Measurements from ENCODE around the gene CEACAM21. TPM values are rescaled to one million over a fixed set of nuclear protein-coding genes. Genes with fewer than 3 reads are reported as not detected.
"Not testable (repeated sequence)": the region's sequence is repeated elsewhere in the genome, so short reads cannot be mapped to it uniquely, and the experiment has no call there.

The CEACAM21 gene
- total RNA-seq, 2 experiments from 2014 or later = 54.6 to 57.1 TPM

DNA sequence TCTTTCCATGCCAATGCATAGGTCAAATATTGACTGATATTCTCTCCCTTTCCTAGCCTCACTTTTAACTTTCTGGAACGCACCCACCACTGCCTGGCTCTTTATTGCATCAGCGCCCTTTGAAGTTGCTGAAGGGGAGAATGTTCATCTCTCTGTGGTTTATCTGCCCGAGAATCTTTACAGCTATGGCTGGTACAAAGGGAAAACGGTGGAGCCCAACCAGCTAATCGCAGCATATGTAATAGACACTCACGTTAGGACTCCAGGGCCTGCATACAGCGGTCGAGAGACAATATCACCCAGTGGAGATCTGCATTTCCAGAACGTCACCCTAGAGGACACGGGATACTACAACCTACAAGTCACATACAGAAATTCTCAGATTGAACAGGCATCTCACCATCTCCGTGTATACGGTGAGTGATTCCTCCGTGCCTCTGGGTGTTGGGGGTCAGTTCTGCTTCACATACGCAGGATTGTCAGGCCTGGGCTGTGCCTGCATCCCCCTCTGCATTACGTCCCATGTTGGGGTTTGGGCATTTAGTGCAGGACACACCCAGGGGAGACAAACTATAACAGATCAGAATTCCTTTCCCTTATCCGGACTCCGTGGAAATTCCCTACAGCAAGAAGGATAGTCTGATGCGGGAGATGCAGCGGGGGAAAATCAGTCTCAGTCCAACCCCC is 1.3 kb downstream of the CEACAM21 start:
- H3K27me3 Mint-ChIP-seq = no peaks in the 10 kb centered on the region
- H3K4me1 Mint-ChIP-seq = peaks cover 20% of the 10 kb centered on the region
- peaks cover 41% of the 10 kb centered on the region for H3K36me3 Mint-ChIP-seq
- peaks cover 8% of the 10 kb centered on the region for H3K9me3 Mint-ChIP-seq (ENCODE audit: low read depth)
- H3K27ac Mint-ChIP-seq = peak overlapping the region; percentile 5
- H3K4me3 Mint-ChIP-seq = no peak overlapping the region
- no peak for ATAC-seq
- CTCF ChIA-PET = interaction anchor here (1.1 to 4.9 kb wide), 5 partner anchors 13 to 23 kb away, joined by 3 to 28 read pairs (median 3); no protein-coding TSS in a partner anchor
- DNase-seq = peak; percentile 32

DNA sequence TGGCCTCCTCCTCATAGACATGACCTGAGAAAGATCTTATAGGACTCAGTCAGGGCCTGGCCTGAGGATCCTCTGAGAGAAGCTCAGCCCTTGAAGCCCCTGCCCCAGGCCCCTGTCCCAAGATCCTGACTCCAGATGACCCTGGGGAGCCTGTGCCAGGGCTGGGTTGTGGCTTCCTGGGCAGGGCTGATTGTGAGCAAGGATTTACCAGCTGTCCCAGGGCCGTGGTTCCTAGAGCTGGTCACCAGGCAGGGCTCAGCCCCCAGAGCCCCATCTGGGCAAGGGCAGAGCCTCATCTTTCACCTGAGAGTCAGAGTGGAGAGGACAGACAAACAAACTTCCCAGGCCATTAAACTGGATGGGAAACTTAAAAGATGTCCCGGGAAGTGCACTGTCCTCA is 1.9 kb downstream of the CEACAM21 start:
- CTCF ChIA-PET = interaction anchor here (1.0 to 4.9 kb wide), 5 partner anchors 14 to 49 kb away, joined by 3 to 28 read pairs (median 3); no protein-coding TSS in a partner anchor
- ATAC-seq = no peak
- H3K4me1 Mint-ChIP-seq = peaks cover 20% of the 10 kb centered on the region
- peak; percentile 21 for DNase-seq
- peaks cover 9% of the 10 kb centered on the region for H3K9me3 Mint-ChIP-seq (ENCODE audit: low read depth)
- no peak overlapping the region for H3K4me3 Mint-ChIP-seq
- peaks cover 46% of the 10 kb centered on the region for H3K36me3 Mint-ChIP-seq
- no peak overlapping the region for H3K27ac Mint-ChIP-seq
- no peaks in the 10 kb centered on the region for H3K27me3 Mint-ChIP-seq

DNA sequence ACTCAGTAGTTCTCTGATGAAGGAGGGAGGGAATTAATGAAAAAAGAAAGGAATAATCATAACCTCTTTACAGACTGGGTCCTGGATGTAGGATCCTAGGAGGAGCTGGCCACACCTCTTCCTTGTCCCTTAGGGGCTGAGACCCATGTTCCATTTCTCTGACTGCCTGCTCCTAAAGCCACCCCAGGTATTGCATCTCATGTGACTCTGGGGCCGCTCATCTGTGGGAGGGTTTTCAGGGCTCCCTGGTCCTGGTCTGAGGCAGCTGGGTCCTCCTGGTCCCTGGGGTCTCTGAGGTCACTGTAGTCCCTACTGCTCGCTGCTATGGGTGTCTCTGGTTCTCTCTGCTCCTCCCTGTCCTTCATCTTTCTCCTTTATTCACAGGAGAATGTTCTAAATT is 2.9 kb downstream of the CEACAM21 start:
- CTCF ChIA-PET = interaction anchor here (1.0 to 4.9 kb wide), 4 partner anchors 17 to 228 kb away, joined by 3 to 28 read pairs (median 4); no protein-coding TSS in a partner anchor
- Mint-ChIP-seq H3K36me3 (peaks cover 54% of the 10 kb centered on the region), H3K4me3 (no peak overlapping the region), H3K27me3 (no peaks in the 10 kb centered on the region), H3K9me3 (ENCODE audit: low read depth) (peaks cover 14% of the 10 kb centered on the region), H3K4me1 (peaks cover 20% of the 10 kb centered on the region), H3K27ac (no peak overlapping the region)
- DNase-seq (peak; percentile 22), ATAC-seq (no peak)

DNA sequence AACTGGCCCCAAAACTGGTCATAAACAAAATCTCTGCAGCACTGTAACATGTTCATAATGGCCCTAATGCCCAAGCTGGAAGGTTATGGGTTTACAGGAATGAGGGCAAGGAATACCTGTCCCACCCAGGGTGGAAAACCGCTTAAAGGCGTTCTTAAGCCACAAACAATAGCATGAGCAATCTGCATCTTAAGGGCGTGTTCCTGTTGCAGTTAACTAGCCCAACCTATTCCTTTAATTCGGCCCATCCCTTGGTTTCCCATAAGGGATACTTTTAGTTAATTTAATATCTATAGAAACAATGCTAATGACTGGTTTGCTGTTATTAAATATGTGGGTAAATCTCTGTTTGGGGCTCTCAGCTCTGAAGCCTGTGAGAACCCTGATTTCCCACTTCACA is 5.1 kb downstream of the CEACAM21 start:
- not testable (repeated sequence) for H3K4me3 Mint-ChIP-seq, ATAC-seq, H3K27me3 Mint-ChIP-seq, H3K27ac Mint-ChIP-seq
- Mint-ChIP-seq H3K36me3 (peaks cover 54% of the 10 kb centered on the region), H3K9me3 (ENCODE audit: low read depth) (peaks cover 14% of the 10 kb centered on the region), H3K4me1 (peaks cover 11% of the 10 kb centered on the region)
- DNase-seq = peak; percentile 19
- CTCF ChIA-PET = interaction anchor here (3.5 to 4.9 kb wide), 2 partner anchors 10 to 15 kb away, joined by 12 to 28 read pairs; no protein-coding TSS in a partner anchor

DNA sequence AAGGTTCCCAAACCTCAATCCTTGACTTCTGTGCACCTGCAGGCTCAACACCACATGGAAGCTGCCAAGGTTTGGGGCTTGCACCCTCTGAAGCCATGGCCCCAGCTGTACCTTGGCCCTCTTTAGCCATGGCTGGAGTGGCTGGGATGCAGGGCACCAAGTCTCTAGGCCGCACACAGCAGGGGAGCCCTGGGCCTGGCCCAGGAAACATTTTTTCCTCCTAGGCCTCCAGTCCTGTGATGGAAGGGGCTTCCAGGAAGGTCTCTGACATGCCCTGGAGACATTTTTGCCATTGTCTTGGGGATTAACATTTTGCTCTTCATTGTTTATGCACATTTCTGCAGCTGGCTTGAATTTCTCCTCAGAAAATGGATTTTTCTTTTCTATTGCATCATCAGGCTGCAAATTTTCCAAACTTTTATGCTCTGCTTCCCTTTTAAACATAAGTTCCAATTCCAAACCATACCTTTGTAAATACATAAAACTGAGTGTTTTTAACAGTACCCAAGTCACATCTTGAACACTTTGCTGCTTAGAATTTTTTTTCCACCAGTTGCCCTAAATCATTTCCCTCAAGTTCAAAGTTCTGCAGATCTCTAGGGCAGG is 6.7 kb downstream of the CEACAM21 start:
- peaks cover 14% of the 10 kb centered on the region for H3K9me3 Mint-ChIP-seq (ENCODE audit: low read depth)
- ATAC-seq, H3K27ac Mint-ChIP-seq, H3K4me3 Mint-ChIP-seq, H3K4me1 Mint-ChIP-seq, H3K27me3 Mint-ChIP-seq: not testable (repeated sequence)
- DNase-seq = peak; percentile 23
- CTCF ChIA-PET = interaction anchor here (1.1 to 3.5 kb wide), 2 partner anchors 11 to 12 kb away, joined by 3 to 12 read pairs; no protein-coding TSS in a partner anchor
- H3K36me3 Mint-ChIP-seq = peaks cover 54% of the 10 kb centered on the region

DNA sequence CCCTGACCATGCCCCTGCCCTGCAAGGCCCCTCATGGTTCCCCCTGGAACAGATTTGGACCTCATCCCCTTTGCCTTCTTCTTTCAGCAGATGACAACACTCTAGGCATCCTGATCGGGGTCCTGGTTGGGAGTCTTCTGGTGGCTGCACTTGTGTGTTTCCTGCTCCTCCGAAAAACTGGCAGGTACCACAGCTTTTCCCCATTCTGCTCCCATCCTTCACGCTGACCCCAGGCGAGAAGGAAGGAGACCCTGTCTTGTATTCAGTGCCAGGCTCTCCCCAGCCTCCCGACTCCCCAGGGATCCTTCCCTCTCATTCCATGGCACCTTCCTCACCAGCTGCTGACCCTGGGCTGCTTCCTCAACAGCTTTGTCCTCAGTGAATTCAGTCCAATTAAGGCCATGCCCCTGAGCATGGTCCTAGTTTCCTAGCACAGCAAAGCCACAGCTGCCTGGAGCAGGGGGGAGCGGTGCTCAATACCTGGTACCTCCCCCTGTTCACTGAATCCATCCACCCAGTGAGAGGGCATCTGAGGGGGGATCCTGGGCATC is 8.4 kb downstream of the CEACAM21 start:
- CTCF ChIA-PET = interaction anchor here (1.1 kb wide), 1 partner anchor 12 kb away, joined by 3 read pairs; no protein-coding TSS in a partner anchor
- DNase-seq = peak; percentile 28
- no peaks in the 10 kb centered on the region for H3K4me1 Mint-ChIP-seq
- ATAC-seq = no peak
- peaks cover 14% of the 10 kb centered on the region for H3K9me3 Mint-ChIP-seq (ENCODE audit: low read depth)
- H3K27me3 Mint-ChIP-seq = no peaks in the 10 kb centered on the region
- no peak overlapping the region for H3K4me3 Mint-ChIP-seq
- no peak overlapping the region for H3K27ac Mint-ChIP-seq
- peaks cover 45% of the 10 kb centered on the region for H3K36me3 Mint-ChIP-seq

DNA sequence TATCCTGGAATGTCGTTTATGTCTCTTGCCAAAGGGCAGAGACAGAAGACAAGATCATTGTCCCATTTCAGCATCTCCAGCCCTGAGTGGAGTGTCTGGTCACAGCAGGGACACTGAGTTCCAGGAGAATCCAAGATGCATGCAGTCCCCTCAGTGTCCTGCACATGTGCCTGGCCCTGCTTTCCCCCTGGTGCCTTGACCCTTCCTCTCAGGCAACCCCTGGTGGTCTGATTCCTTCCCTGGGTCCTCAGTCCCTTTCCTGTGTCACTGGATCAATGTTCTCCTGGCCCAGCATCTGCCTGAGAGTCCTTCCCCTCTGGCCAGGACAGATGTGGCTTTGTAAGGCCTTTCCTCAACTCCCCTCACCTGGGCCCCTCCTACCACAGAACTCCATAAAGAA is 9.0 kb downstream of the CEACAM21 start:
- Mint-ChIP-seq H3K27me3 (no peaks in the 10 kb centered on the region), H3K36me3 (peaks cover 39% of the 10 kb centered on the region), H3K4me3 (no peak overlapping the region), H3K9me3 (ENCODE audit: low read depth) (peaks cover 14% of the 10 kb centered on the region), H3K27ac (no peak overlapping the region), H3K4me1 (no peaks in the 10 kb centered on the region)
- CTCF ChIA-PET = no interaction called here
- ATAC-seq (no peak), DNase-seq (peak; percentile 12)

DNA sequence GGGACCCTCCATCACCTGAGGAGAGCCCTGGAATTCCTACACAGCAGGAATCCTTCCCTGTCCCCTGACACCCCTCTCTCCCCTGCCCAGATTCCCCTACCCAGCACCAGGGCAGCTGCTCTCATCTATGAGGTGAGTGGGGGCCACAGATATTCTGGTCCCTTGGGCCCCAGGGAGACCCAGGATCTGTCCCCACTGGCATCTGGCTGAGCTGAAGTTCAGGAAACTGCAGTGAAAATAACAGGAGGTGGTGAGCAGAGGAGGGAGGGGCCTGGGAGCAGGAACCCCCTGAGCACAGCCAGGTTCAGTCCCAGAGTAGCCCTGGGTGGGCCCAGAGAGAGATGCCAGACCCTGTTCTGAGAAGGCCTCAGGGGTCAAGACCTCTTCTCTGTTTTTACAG is 10.1 kb downstream of the CEACAM21 start:
- DNase-seq = peak; percentile 12
- Mint-ChIP-seq H3K4me3 (no peak overlapping the region), H3K9me3 (ENCODE audit: low read depth) (peaks cover 9% of the 10 kb centered on the region), H3K27ac (no peak overlapping the region), H3K36me3 (peaks cover 28% of the 10 kb centered on the region), H3K4me1 (no peaks in the 10 kb centered on the region), H3K27me3 (peaks cover 4% of the 10 kb centered on the region)
- no peak for ATAC-seq
- CTCF ChIA-PET = interaction anchor here (0.9 to 1.4 kb wide), 3 partner anchors 11 to 137 kb away, joined by 3 to 6 read pairs (median 3); no protein-coding TSS in a partner anchor

DNA sequence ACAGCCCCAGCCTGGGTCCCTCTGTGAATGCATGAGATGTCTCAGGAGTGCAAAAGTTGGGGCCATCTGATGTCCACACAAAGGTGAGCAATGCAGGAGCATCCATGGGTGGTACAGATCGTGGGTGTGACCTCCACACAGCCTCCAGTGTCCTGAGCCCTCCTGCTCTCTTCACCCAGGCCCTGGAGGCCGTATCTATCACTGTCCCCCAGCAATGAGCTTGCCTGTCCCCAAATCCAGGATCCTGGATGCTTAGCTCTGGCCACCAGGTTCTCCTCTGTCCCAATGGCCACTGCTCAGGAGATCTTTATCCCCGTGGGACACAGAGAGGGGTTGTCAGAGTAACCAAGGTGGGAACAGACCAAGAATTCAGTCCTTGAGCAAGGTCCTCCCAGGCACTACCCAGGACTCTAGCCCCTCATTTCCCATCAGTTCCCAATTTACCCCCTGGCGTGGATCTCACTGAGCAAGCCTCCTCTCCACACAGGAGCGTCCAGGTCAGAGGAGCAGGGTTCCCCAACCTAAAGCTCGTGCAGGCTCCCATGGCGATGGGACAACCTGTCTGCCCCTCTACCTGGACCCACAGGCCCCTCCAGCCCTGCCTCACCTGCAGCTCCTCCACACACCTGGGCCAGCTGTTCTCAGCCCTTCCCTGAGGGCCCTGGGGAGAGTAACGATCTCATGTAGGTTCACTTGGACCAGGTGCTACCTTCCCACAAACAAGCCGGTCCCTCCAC is 11.3 kb downstream of the CEACAM21 start:
- CTCF ChIA-PET = interaction anchor here (0.6 to 1.4 kb wide), 3 partner anchors 10 to 383 kb away, joined by 3 to 6 read pairs (median 5); no protein-coding TSS in a partner anchor
- DNase-seq (peak; percentile 26), ATAC-seq (no peak)
- Mint-ChIP-seq H3K27me3 (peaks cover 7% of the 10 kb centered on the region), H3K9me3 (ENCODE audit: low read depth) (peaks cover 6% of the 10 kb centered on the region), H3K36me3 (peaks cover 17% of the 10 kb centered on the region), H3K27ac (no peak overlapping the region), H3K4me3 (no peak overlapping the region), H3K4me1 (no peaks in the 10 kb centered on the region)

DNA sequence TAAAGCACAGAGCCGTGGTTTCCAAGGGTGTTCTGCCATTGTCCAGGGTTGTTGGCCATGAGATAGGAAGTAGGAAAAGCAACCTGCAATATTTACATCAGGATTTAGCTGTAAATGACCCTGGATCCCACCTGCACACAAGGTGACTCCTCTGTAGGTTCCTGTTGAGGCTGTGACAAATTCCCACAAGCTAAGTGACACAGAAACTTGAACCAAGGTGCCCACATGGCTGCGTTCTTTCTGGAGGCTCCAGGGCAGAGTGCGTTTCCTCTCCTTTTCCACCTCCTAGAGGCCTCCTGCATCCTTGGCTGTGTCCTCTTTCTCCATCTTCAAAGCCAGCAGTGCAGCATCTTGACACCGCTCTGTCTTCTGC is 11.9 kb downstream of the CEACAM21 start:
- CTCF ChIA-PET = no interaction called here
- peaks cover 11% of the 10 kb centered on the region for H3K36me3 Mint-ChIP-seq
- H3K27ac Mint-ChIP-seq = no peak overlapping the region
- ATAC-seq (no peak), DNase-seq (no peak)
- peaks cover 10% of the 10 kb centered on the region for H3K27me3 Mint-ChIP-seq
- no peaks in the 10 kb centered on the region for H3K4me1 Mint-ChIP-seq
- no peak overlapping the region for H3K4me3 Mint-ChIP-seq
- H3K9me3 Mint-ChIP-seq (ENCODE audit: low read depth) = peaks cover 5% of the 10 kb centered on the region

DNA sequence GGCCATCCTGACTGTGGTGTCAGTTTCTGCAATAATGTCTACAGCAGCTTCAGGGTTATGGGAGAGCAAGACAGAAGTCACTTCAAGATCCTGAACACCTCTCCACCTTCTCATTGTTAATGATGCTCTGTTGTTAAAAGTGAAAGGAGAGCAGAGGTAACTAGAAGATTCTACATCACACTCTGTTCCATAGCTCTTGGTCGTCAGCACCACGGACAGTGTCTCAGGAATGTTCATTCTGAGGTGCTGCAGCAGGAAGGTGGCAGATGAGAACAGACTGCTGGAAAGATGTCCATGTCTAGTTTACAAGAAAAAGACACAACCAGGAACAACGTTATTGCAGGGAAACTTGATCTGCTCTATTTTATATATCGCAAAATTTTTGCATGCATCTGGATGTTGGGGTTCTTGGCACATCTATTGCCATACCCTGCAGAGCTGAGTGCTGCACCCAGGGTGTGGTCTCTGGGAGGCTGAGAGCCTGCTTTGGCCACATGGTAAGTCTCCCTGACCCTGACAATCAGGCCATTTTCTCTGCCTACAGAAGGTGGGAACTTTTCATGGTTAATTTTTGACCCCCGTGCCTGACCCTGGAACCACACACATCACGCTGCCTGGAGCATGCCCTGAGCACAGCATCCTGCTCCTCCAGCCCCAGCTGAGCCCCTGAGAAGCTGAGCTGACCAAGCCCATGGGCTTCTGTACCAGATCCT is 12.7 kb downstream of the CEACAM21 start:
- Mint-ChIP-seq H3K36me3 (peaks cover 3% of the 10 kb centered on the region), H3K4me1 (no peaks in the 10 kb centered on the region), H3K27me3 (peaks cover 15% of the 10 kb centered on the region), H3K27ac (no peak overlapping the region), H3K9me3 (ENCODE audit: low read depth) (no peaks in the 10 kb centered on the region), H3K4me3 (no peak overlapping the region)
- DNase-seq = peak; percentile 61
- CTCF ChIA-PET = interaction anchor here (1.2 kb wide), 1 partner anchor 9 kb away, joined by 4 read pairs; no protein-coding TSS in a partner anchor
- no peak for ATAC-seq

DNA sequence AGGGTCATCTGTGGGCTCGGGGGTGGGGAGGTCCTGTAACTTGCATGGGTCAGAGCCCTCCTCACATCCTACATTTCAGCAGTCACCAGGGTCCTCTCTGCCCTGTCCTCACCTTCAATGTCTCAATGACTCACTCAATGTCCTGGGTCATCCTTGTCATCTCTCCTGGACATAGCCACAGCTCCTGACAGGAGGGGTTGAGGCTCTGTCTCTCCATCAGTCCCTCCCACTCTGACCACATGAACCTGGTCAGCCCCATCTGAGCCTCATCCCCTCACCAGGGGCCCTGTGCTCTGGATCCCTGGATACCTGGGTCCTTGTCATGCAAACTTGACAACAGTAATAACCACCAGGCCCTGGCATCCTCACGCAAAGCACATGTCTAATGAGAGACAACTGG is 13.4 kb downstream of the CEACAM21 start:
- Mint-ChIP-seq H3K27ac (no peak overlapping the region), H3K4me3 (no peak overlapping the region), H3K9me3 (ENCODE audit: low read depth) (no peaks in the 10 kb centered on the region), H3K27me3 (peaks cover 17% of the 10 kb centered on the region), H3K36me3 (no peaks in the 10 kb centered on the region), H3K4me1 (peaks cover under 1% of the 10 kb centered on the region)
- CTCF ChIA-PET = interaction anchor here (1.2 kb wide), 1 partner anchor 8 kb away, joined by 4 read pairs; no protein-coding TSS in a partner anchor
- DNase-seq (peak; percentile 27), ATAC-seq (no peak)
